GM21447 (cell line): ENCODE data around the gene ICE2.
A peak's percentile ranks its signal among the peaks of the same experiment; 100 is the strongest.

Experiments
- ATAC-seq: cut with Tn5 transposase; IDR thresholded peaks from one replicate; pipeline ENCODE4 v1.9.1; 2021; ENCODE audit not compliant: unreplicated experiment

ICE2 gene

GRCh38 chr15:60507596-60508424 is 28.9 kb upstream of the ICE2 start:
- peak; percentile 87 for ATAC-seq

- ATAC-seq: no peak
These were observed 17.9 kb upstream of the ICE2 start for GRCh38 chr15:60496853-60497252.

GRCh38 chr15:60494108-60494507 is 15.2 kb upstream of the ICE2 start:
- ATAC-seq: no peak

- no peak for ATAC-seq
These were observed 14.2 kb upstream of the ICE2 start for GRCh38 chr15:60493166-60493565.

- ATAC-seq: no peak
These were observed 7.8 kb upstream of the ICE2 start for GRCh38 chr15:60486742-60487141.

- no peak for ATAC-seq
These were observed 6.6 kb upstream of the ICE2 start for GRCh38 chr15:60485365-60486055.

GRCh38 chr15:60483042-60483441 is 4.1 kb upstream of the ICE2 start:
- no peak for ATAC-seq

- ATAC-seq: no peak
These were observed 1.9 kb upstream of the ICE2 start for GRCh38 chr15:60480888-60481287.

GRCh38 chr15:60480149-60480548 is 1.2 kb upstream of the ICE2 start:
- no peak for ATAC-seq

GRCh38 chr15:60479361-60480110 is 594 bp upstream of the ICE2 start:
- peak; percentile 7 for ATAC-seq

GRCh38 chr15:60477916-60478565 is 901 bp downstream of the ICE2 start:
- ATAC-seq: no peak

- no peak for ATAC-seq
These were observed 1.8 kb downstream of the ICE2 start for GRCh38 chr15:60477164-60477563.

GRCh38 chr15:60476713-60477112 is 2.2 kb downstream of the ICE2 start:
- no peak for ATAC-seq

- ATAC-seq: no peak
These were observed 5.8 kb downstream of the ICE2 start for GRCh38 chr15:60473135-60473534.

GRCh38 chr15:60471314-60471713 is 7.6 kb downstream of the ICE2 start:
- no peak for ATAC-seq

- no peak for ATAC-seq
These were observed 8.9 kb downstream of the ICE2 start for GRCh38 chr15:60469893-60470641.

GRCh38 chr15:60464836-60465630 is 13.9 kb downstream of the ICE2 start:
- no peak for ATAC-seq

- ATAC-seq: no peak
These were observed 16.9 kb downstream of the ICE2 start for GRCh38 chr15:60462027-60462426.

- no peak for ATAC-seq
These were observed 18.0 kb downstream of the ICE2 start for GRCh38 chr15:60460931-60461330.

- no peak for ATAC-seq
These were observed 20.2 kb downstream of the ICE2 start for GRCh38 chr15:60458721-60459120.
